Measurements from ENCODE around the gene CCSAP.
"Not testable (repeated sequence)": the region's sequence is repeated elsewhere in the genome, so short reads cannot be mapped to it uniquely, and the experiment has no call there.

The CCSAP gene

DNA sequence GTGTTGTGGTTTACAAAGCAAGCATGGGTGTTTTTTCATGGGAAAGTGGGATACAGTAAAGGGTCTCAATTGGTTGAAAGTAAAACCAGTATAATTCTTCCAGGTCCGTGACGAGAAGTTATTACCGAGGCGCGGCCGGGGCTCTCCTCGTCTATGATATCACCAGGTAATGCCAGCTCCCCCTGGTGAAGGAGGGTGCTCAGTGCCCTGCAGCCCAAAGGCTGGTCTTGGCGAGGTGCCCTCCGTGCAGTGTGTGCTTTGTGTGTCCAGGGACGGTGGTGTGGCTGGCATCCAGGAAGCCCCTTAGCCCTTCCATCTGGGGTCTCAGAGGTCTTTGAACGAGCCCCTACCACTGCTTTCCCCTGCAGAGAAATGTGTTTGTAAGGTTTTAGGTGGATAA is 47.1 kb downstream of the CCSAP start:
- in situ Hi-C loops (cut with HindIII; ENCODE audit: low sequenced_read_pairs), result no loop called here

DNA sequence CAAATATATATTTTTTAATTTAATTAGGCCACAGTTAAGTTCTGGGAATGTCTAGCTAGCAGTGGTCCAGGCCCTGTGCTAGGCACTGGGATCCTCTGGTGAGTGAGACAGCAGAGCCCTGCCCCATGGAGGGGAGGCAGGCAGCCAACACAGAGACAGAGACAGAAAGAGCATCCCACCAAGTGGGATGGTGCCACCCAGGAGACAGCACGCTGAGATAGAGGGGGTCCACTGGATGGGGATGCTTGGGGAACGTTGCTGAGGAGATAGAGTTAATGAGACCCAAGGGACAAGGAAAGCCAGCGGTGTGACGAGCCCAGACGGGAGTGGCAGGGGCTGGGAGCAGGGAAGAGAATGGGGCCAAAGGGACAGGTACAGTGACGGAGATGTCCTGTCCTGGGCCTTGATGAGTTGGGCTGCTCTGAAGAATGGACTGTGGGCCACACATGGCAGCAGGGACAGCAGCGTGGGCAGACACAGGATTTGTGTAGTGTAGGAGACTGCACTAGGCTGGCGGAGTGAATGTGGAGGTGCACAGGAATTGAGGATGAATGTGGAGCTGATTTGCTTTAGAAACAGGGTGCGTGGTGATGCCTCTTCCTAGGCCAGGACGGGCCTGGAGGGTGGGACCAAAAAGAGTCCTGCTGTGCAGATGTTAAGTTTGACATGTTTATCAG is 49.2 kb downstream of the CCSAP start:
- in situ Hi-C loops (cut with HindIII; ENCODE audit: low sequenced_read_pairs), result no loop called here

DNA sequence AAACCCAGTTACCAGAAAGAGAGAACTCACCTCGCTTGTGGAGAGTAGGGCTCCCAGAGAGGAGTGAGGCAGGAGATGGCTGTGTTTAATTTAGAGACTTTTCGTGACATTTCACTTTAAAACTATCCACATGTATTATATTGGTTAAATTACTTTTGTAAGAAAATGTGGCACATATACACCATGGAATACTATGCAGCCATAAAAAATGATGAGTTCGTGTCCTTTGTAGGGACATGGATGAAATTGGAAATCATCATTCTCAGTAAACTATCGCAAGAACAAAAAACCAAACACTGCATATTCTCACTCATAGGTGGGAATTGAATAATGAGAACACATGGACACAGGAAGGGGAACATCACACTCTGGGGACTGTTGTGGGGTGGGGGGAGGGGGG is 51.2 kb downstream of the CCSAP start:
- in situ Hi-C loops (cut with HindIII; ENCODE audit: low sequenced_read_pairs), result not testable (repeated sequence)

DNA sequence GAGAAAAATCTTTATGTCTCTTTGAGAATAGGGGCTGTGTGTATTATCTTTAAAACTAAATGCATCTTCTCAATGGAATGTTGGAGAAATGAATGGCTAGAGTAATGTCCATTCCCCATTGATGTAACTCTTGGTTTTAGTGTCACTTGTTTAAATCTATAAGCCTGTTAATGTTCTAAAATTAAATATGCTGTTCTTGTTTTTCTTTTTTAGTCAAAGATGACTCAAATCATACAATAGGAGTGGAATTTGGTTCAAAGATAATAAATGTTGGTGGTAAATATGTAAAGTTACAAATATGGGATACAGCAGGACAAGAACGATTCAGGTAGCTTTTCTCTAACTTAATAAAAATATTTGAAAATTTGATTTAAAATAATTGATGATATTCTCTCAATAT is 54.3 kb downstream of the CCSAP start:
- in situ Hi-C loops (cut with HindIII; ENCODE audit: low sequenced_read_pairs), result no loop called here

DNA sequence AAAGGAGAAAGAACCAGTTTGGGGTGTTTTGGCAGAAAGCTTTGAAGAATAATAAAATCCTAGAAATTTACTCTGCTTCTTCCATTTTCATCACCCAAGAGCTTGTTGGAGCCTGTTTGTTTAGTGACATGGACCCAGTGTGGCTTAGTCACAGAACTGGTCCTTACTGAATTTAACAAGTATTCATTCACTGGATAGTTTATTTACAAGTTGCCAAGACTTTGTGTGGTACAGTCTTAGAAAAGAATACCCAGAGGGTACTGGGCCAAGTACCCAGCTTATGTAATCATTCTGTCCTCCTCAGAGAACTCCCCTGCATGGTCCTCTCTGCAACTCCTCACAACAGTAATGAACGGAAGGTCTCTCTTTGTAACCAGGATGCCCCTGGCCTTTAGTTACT is 55.6 kb downstream of the CCSAP start:
- in situ Hi-C loops (cut with HindIII; ENCODE audit: low sequenced_read_pairs), result no loop called here

DNA sequence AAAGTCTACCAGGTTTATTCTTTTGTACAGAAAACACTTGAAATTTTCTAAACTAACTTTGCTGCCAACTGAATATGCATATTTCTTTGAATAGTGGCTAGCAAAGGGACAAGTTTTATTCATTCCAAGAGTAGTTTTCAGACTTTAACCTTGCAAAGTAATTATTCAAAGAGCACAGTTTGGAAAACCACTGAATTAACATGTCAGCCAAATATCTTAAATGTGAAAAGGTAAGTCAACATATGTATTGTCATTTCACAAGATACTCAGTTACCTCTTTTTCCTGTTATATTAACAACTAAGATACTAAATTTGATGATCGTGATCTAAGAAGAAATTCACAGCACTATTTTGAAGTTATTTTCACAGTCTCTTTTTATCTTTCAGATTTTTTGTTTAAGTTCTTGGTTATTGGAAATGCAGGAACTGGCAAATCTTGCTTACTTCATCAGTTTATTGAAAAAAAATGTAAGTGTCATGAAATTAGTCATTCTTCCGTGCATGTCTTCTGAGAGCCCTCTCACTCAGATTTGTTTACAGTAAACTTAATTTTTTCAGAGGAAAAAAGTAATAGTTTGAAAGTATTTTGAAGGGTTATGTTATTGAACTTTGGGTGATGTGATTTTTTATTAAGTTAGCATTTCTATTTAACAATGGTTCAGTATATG is 56.6 kb downstream of the CCSAP start:
- in situ Hi-C loops (cut with HindIII; ENCODE audit: low sequenced_read_pairs), result no loop called here

DNA sequence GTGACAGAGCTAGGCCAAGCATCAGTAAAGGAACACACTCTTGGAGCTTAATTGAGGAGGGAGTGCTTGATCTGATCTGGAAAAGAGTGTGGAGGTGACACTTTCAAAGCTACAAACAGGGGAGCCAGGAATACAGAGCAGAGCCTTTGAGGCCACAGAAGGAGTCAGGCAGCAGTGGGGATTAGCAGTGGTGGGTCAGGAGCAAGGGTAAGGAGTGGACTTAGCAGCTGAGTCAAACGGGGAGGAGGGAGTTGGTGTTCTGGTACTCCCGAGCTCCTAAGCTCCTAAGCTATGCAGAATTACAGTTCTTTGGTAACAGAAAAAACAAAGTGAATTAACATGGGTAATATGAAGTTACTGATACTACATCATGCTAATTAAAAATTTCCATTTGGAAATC is 57.4 kb downstream of the CCSAP start:
- in situ Hi-C loops (cut with HindIII; ENCODE audit: low sequenced_read_pairs), result no loop called here

DNA sequence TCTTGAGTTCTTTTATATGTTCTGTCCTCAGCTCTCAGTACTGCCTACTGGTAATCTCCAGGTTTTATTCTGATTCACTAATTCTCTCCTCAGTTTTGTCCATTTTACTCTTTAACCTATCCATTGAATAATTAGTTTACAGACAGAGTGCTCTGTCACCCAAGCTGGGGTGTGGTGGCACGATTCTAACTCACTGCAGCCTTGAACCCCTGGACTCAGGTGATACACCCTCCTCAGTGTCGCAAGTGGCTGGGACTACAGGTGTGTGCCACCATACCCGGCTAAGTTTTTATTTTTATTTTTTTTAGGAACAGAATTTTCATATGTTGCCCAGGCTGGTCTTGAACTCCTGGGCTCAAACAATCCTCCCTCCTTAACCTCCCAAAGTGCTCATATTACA is 58.0 kb downstream of the CCSAP start:
- in situ Hi-C loops (cut with HindIII; ENCODE audit: low sequenced_read_pairs), result no loop called here

DNA sequence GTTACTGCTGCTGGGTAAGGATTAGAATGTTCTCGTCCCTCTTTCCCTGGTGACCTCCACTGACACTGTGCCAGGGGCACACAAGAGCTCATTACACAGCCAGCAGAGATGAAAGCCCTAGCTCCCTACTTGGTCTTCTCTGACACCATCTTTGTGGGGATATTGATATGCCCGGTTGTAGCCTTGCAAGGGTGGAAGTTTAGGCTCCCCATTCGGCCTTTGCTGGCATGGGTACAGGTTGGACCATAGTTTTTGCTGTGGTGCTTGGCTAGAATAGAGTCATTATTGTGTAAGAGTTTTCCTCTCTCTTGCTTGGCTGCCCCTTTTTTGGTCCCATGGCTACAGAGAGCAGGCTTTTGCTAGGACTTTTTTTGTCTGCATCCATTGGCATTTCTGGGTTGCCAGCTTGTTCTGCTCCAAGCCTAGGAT is 59.6 kb downstream of the CCSAP start:
- in situ Hi-C loops (cut with HindIII; ENCODE audit: low sequenced_read_pairs), result no loop called here

DNA sequence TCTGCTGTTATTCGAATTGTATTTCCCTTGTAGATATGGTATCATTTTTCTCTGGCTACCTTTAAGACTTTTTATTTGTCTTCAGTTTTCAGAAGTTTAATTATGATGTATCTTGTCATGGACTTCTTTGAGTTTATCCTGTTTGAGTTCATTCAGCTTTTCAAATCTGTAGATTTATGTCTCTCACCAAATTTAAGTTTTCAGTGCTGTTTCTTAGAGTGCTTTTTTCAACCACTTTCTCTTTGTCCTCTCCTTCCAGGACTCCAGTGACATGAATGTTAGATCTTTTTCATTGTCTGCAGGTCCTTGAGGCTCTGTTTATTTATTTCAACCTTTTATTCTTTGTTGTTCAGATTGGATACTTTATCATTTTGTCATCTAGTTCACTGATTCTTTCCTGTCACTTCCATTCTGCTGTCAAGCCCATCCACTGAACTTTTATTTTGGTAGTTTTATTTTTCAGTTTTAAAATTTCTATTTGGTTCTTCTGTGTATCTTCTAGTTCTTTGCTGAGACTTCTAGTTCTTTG is 60.5 kb downstream of the CCSAP start:
- in situ Hi-C loops (cut with HindIII; ENCODE audit: low sequenced_read_pairs), result no loop called here

DNA sequence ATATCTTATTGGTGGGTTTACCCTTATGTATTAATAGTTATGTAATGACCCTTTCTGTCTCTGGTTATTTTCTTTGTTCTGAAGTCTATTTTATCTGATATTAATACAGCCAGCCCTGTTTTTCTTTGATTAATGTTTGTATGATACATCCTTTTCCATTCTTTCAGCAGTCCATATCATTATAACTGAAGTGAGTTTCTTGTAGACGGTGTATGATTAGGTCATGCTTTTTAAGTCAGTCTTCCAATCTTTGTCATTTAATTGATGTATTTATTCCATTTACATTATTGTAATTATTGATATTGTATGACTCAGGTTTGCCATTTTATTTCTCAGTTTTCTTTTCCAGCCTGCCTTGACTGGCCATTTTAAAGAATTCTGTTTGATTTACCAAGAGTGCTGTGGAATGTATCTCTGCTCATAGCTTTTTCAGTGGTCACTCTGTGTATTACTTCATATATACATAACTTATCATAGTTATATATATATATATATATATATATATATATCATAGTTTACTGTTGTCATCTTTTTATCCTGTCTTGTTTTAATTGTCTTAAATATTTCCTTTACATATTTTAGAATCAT is 61.4 kb downstream of the CCSAP start:
- in situ Hi-C loops (cut with HindIII; ENCODE audit: low sequenced_read_pairs), result no loop called here

DNA sequence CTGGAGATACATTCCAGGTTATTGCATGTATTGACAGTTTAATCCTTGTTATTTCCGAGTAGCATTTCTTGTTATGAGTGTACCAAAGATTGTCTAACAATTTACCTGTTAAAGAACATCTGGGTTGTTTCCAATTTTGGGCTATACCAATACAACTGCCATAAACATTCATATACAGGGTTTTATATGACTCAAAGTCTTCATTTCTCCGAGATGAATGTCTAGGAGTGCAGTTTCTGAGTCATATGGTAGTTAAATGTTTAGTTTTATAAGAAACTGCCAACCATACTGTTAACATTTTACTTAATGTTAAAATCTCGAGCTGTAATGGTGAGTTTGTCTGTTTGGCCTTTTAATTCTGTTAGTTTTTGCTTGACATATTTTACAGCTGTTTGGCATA is 61.9 kb downstream of the CCSAP start:
- in situ Hi-C loops (cut with HindIII; ENCODE audit: low sequenced_read_pairs), result no loop called here

DNA sequence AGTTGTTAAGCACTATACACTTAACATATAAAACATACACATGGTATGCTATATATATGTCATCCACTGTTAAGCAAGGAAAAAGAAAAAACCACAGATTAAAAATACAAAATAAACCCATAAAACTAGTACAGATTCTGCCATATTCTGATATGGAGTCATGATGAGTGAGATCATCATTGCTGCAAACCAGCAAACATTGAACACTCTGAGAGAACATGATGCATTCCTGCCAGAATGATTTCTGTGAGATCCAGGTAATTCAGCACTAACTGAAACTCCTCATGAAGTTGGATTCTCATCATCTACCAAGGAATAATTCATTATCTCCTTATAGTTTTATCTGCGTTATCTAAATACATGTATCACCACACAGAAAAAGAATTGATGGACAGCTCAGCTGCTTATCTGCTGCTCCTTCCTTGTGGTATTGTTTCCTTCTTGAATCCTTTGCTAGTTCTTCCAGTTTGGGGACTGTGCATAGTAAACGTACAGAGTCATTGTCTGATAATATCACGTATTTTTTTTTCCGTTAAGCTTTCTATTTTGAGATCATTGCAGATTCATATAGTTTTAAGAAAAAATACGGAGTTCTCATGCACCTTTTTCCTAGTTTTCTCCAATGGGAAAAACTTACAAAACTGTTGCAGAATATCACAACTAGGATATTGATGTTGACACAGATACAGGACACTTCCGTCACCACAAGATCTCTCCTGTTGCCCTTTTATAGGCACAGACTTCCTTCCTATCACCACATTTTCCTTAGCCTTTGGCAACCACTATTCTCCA is 62.6 kb downstream of the CCSAP start:
- in situ Hi-C loops (cut with HindIII; ENCODE audit: low sequenced_read_pairs), result no loop called here

DNA sequence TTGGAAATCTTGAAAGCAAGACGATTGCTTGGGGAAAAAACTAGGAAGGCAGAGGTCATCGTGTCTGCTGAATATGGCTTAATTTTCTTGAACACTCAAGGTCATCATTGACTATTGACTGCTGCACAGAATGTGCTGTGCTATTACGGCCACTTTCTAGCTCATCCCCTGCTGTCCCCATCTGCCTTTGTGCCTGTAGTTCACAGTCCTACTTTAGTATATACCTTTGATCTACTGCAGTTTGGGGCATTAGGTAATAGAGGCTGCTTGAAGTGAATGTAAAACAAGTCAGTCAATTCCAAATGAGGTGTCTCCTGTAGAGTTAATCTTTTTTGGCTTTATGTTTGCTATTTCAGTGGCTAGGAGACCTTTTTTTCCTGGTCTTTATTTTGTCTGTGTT is 63.6 kb downstream of the CCSAP start:
- in situ Hi-C loops (cut with HindIII; ENCODE audit: low sequenced_read_pairs), result no loop called here

DNA sequence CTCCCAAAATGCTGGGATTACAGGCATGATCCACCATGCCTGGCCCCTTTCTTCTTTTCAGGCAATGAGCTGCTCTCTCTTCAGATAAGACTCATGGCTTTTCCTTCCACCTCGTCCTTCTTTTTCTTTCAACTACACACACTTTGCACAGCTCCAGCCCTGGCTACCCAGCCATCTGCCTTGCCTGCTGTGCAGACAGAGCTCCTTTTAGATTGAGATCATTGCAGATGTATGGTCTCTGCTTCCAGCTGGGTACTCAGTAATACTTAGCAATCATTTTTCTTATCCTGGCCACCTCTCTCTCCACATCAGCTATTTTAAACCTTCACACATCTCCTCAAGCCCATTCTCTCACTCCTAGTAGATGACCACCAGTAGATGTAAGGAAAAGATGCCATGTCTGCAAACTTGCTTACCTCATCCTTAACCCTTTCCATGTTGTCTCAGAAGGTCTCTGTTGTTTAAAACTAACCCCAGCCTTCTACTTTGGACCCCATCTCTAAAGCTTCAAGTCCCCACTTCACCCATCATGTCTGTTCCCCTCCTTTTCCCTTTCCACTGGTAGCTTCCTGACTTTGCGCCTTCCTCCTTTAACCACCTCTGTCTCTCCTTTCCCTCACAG is 64.6 kb downstream of the CCSAP start:
- in situ Hi-C loops (cut with HindIII; ENCODE audit: low sequenced_read_pairs), result no loop called here

DNA sequence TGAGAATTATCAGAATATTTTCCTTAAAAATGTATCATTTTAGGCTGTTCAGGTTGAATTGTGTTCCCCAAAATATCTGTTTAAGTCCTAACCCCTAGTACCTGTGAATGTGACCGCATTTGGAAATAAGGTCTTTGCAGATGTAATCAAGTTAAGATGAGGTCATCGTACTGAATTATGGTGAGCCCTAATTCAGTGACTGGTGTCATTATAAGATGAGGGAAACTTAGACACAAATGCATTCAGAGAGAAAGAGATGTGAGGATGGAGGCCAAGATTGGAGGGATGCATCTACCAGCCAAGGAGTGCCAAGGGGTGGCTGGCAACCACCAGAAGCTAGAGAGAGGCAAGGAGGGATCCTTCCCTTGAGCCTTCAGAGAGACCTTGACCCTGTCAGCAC is 67.8 kb downstream of the CCSAP start:
- in situ Hi-C loops (cut with HindIII; ENCODE audit: low sequenced_read_pairs), result no loop called here

DNA sequence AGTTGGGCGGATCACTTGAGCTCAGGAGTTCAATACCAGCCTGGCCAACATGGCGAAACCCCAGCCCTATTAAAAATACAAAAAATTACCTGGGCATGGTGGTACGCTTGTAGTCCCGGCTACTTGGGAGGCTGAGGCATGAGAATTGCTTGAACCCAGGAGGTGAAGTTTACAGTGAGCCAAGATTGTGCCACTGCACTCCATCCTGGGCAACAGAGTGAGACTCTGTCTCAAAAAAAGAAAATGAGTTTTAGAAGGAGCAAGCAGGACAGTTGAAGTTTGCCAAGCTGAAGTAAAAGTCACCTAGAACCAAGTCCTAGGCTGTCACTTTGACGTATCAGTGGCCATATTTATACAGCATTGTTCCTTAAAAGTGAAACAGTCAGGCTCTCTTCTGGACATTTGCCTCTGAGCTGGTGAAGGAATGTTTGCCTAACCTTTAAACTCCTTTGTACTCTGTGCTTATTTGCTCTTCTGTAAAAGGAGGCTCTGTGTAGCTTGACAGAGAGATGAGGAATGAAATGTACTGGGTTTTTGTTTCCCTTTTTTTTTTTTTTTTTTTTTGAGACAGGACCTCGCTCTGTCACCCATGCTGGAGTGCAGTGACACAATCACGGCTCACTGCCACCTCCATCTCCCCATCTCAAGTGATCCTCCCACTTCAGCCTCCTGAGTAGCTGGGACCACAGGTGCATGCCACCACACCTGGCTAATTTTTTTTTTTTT is 69.2 kb downstream of the CCSAP start:
- in situ Hi-C loops (cut with HindIII; ENCODE audit: low sequenced_read_pairs), result no loop called here

DNA sequence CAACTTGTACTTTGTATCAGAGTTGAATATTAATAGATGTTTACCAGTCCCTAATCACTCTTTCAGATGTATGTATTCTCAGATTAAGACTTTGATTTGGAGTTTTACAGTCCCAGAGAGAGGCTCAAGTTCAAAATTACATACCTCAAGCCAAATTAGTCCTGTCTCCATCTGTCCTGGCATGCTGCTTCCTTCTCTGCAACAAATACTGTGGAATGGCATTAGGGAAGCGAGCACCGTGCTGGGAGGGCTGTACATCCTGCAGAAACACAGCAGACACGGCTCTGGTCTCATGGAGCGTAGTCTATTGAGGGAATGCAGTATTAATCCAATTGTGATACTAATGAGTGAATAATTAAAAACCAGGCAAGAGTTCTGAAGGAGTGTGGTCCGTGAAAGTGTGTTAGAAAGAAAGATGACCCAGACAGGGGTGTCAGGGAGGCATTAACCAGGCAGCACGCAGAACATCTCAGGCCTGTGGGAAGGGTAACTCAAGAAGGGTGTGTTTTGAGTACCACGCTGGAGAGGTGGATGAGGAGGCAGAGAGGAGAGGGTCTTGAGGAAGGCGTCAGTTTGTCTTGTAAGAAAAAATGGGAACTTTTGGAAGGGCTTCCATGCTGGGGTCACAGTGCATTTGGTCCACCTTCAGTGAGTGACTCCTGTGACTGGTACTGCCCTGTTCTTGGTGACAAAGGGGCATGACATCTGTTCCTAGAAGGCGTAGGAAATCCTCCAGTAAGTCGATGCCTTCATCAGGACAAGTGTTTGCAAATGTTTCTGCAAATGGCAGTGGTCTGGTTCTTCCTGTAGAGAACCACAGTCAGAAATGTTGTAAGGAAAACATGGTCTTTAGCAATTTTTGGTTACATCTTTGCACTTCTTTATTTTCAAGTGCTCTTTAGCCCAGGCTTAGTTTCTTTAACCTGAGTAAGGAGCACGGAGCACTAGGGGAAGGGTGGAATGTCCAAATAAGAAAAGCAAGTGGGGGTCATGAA is 70.4 kb downstream of the CCSAP start:
- in situ Hi-C loops (cut with HindIII; ENCODE audit: low sequenced_read_pairs), result no loop called here

Measured in DLD1 (cell line).